ENCODE measurements around the gene TRAF3. TPM values are rescaled to one million over a fixed set of nuclear protein-coding genes. Genes with fewer than 3 reads are reported as not detected.

TRAF3 gene, protein sequence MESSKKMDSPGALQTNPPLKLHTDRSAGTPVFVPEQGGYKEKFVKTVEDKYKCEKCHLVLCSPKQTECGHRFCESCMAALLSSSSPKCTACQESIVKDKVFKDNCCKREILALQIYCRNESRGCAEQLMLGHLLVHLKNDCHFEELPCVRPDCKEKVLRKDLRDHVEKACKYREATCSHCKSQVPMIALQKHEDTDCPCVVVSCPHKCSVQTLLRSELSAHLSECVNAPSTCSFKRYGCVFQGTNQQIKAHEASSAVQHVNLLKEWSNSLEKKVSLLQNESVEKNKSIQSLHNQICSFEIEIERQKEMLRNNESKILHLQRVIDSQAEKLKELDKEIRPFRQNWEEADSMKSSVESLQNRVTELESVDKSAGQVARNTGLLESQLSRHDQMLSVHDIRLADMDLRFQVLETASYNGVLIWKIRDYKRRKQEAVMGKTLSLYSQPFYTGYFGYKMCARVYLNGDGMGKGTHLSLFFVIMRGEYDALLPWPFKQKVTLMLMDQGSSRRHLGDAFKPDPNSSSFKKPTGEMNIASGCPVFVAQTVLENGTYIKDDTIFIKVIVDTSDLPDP
- total RNA-seq = 10 to 100 TPM; 39.1 to 40.2 TPM

DNA sequence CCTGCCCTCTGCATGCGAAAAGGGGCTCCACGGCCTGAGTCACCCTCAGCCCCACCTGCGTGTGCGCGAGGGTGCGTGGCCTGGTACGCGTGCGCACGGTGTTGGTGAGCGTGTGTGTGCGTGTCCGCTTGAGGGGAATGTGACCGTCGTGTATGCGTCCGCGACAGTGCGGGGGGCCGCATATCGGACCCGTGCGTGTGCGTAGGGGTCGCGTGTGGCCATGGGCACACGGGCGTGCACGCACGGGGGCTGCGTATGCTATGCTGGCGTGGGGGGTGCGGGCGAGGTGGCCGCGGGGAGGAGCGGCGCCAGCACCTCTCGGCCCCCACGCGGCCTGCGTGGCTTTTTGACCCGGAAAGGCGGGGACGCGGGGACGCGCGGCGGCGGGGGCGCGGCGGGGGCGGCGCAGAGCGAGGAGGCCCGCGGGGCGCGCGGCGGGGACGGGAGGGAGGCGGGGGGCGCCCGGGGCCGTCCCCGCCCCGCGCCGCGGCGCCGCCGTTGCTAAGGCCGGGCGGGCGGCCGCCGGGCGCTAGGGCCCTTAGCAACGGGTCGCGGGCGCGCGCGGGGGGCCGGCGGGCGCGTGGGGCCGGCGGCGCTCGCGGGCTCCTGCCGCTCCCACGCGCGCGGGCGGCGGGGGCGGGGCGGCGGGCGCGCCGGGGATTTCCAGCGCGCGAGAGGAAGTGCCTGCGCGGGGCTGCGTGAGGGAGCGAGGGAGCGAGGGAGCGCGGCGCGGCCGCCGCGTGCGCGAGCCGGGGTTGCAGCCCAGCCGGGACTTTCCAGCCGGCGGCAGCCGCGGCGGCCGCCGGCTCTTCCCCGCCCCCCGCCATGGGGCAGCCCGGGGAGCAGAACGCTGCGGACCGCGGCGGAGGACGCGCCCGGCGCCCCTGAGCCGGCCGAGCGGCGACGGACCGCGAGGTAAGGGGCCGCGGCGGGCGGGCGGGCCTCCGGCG lies at the start of gene TRAF3:
TRAF3 (plus strand) TSS at position 689 of the 950 bp plus-strand sequence. CDS start 92,753 bp downstream, outside the sequence.
- DNase-seq (peak; percentile 77), ATAC-seq (peak; percentile 70)
- H3K9me3 Mint-ChIP-seq = no peaks in the 10 kb centered on the region
- peak within 1 kb of the TSS; percentile 91 for H3K27ac Mint-ChIP-seq
- intact Hi-C loops (cut with micrococcal nuclease) = loop anchor here (5.0 kb wide), 1 partner anchor 40 kb away; no protein-coding TSS in a partner anchor
- H3K4me1 Mint-ChIP-seq (ENCODE audit: low read depth) = peaks cover 52% of the 10 kb centered on the region
- no peaks in the 10 kb centered on the region for H3K27me3 Mint-ChIP-seq
- POLR2A ChIA-PET = no interaction called here
- H3K4me3 Mint-ChIP-seq = peak within 1 kb of the TSS; percentile 85
- TF ChIP-seq, protein P1, sequence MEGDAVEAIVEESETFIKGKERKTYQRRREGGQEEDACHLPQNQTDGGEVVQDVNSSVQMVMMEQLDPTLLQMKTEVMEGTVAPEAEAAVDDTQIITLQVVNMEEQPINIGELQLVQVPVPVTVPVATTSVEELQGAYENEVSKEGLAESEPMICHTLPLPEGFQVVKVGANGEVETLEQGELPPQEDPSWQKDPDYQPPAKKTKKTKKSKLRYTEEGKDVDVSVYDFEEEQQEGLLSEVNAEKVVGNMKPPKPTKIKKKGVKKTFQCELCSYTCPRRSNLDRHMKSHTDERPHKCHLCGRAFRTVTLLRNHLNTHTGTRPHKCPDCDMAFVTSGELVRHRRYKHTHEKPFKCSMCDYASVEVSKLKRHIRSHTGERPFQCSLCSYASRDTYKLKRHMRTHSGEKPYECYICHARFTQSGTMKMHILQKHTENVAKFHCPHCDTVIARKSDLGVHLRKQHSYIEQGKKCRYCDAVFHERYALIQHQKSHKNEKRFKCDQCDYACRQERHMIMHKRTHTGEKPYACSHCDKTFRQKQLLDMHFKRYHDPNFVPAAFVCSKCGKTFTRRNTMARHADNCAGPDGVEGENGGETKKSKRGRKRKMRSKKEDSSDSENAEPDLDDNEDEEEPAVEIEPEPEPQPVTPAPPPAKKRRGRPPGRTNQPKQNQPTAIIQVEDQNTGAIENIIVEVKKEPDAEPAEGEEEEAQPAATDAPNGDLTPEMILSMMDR (IDR thresholded peaks at IDR 0.05) = no peak
- H3K36me3 Mint-ChIP-seq (ENCODE audit: low read depth) = peaks cover 28% of the 10 kb centered on the region
- CTCF ChIA-PET = no interaction called here

DNA sequence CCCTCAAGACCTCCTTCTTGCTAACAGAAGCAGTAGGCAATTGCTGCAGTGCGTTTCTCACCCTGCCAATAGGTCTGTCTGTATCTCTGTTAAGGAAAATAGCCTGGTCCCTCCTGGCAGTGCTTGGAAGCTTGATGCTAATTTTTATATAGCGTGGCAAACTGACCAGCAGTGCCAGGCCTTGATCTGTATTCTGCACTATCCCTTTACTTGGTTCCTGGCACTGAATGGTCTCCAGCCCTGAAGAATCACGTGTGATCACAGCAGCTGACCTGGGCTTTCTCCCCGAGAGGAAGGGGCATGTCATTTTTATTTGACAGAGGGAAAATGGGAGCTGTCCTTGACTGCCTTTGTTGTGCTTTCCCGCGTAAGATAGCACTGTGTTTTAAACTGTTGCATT lies 48.7 kb upstream of the TRAF3 start:
- TF ChIP-seq, protein P1 (IDR thresholded peaks at IDR 0.05) = no peak
- ATAC-seq (no peak), DNase-seq (no peak)
- POLR2A ChIA-PET = interaction anchor here (1.2 kb wide), 2 partner anchors 9 kb away, joined by 3 read pairs; no protein-coding TSS in a partner anchor
- intact Hi-C loops (cut with micrococcal nuclease) = no loop called here
- Mint-ChIP-seq H3K36me3 (ENCODE audit: low read depth) (peaks cover 15% of the 10 kb centered on the region), H3K4me1 (ENCODE audit: low read depth) (no peaks in the 10 kb centered on the region), H3K27me3 (no peaks in the 10 kb centered on the region), H3K27ac (no peak overlapping the region), H3K9me3 (no peaks in the 10 kb centered on the region), H3K4me3 (no peak overlapping the region)
- CTCF ChIA-PET = interaction anchor here (2.2 kb wide), 1 partner anchor 34 kb away, joined by 14 read pairs; no protein-coding TSS in a partner anchor

DNA sequence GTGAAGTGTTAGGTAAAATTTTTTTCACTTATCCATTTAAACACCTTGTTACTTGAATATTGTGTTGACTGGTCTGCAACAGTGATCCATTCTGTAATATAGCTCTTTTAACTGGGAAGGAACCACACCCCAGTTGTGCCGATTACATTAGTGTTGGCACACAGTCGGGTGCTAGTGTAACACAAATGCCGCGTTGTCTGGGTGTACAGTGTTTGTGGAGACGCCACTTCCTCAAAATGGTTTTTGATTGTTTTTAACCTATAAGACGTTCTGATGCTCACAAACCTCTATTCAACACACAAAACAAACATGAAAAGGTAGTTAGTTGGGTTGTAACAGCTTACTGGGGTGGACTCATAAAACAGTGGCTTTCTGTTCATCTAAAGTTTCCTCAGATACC lies 48.0 kb upstream of the TRAF3 start:
- H3K4me1 Mint-ChIP-seq (ENCODE audit: low read depth) = no peaks in the 10 kb centered on the region
- no peaks in the 10 kb centered on the region for H3K27me3 Mint-ChIP-seq
- no peaks in the 10 kb centered on the region for H3K9me3 Mint-ChIP-seq
- no peak overlapping the region for H3K4me3 Mint-ChIP-seq
- peaks cover 15% of the 10 kb centered on the region for H3K36me3 Mint-ChIP-seq (ENCODE audit: low read depth)
- TF ChIP-seq, protein P1 (IDR thresholded peaks at IDR 0.05) = no peak
- intact Hi-C loops (cut with micrococcal nuclease) = no loop called here
- no peak for DNase-seq
- POLR2A ChIA-PET = interaction anchor here (1.2 kb wide), 2 partner anchors 8 to 10 kb away, joined by 3 read pairs; no protein-coding TSS in a partner anchor
- CTCF ChIA-PET = interaction anchor here (2.2 kb wide), 1 partner anchor 35 kb away, joined by 14 read pairs; no protein-coding TSS in a partner anchor
- no peak overlapping the region for H3K27ac Mint-ChIP-seq
- ATAC-seq = no peak

DNA sequence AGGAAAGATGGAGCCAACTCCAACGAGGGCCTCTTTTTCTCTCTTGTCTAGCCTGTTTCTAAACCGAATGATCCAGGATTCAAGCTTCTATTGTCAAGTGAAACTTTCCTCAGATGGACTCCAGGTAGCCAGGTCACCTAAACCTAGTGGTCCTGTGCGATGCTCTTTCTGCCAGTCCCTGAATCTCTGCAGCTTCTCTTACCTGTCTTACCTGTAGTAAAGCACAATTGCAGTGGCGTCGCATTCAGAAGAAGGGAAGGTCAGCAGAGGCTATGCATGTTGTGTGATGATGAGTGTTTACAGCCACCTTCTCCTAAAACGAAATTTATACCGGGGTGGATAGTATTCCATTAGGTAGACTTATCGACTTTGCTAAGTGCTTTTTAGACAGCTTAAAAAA lies 47.4 kb upstream of the TRAF3 start:
- Mint-ChIP-seq H3K27ac (no peak overlapping the region), H3K4me1 (ENCODE audit: low read depth) (no peaks in the 10 kb centered on the region), H3K4me3 (no peak overlapping the region), H3K36me3 (ENCODE audit: low read depth) (peaks cover 15% of the 10 kb centered on the region), H3K9me3 (no peaks in the 10 kb centered on the region), H3K27me3 (no peaks in the 10 kb centered on the region)
- ATAC-seq (no peak), DNase-seq (no peak)
- TF ChIP-seq, protein P1 (IDR thresholded peaks at IDR 0.05) = no peak
- intact Hi-C loops (cut with micrococcal nuclease) = no loop called here
- CTCF ChIA-PET = interaction anchor here (2.2 kb wide), 1 partner anchor 35 kb away, joined by 14 read pairs; no protein-coding TSS in a partner anchor
- POLR2A ChIA-PET = interaction anchor here (1.2 kb wide), 1 partner anchor 7 kb away, joined by 3 read pairs; no protein-coding TSS in a partner anchor
